Mammary epithelial cell (primary cell): ENCODE results near the gene ZFYVE1.
"Not testable (repeated sequence)": the region's sequence is repeated elsewhere in the genome, so short reads cannot be mapped to it uniquely, and the experiment has no call there.

Experiments used
- CTCF ChIP-seq, 2 donors: IDR thresholded peaks in 1 of 2; conservative IDR thresholded peaks in 1 of 2; 2 replicates each; pipeline ENCODE4 v1.5.1; 2011 to 2012; ENCODE audit warnings: inconsistent platforms in 2 of 2, low read length in 2 of 2, mild to moderate bottlenecking in 2 of 2, control low read depth in 1 of 2, low read depth in 1 of 2; ENCODE audit not compliant: insufficient read depth in 1 of 2; ENCODE audit errors: extremely low read depth in 1 of 2
- EZH2 ChIP-seq: IDR thresholded peaks from 2 replicates; pipeline ENCODE4 v1.6.1; 2012; ENCODE audit warnings: low read length, inconsistent platforms, borderline replicate concordance

DNA sequence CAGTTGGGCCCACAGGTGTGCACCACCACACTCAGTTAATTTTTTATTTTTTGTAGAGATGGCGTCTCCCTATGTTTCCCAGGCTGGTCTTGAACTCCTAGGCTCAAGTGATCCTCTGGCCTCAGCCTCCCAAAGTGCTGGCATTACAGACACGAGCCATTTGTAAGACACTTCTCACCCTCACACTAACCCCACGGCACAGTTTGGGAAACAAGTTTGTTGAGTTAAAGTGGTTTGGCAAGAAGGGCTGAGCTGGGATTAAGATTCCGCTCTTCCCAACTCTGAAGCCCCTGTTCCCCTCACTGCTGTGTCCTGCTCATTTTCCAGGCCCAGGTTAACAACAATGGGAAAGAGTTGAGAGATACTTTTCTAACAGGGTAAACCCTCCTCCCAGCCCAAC, 65.9 kb downstream of the ZFYVE1 start:
- not testable (repeated sequence) for TF ChIP-seq CTCF (conservative IDR thresholded peaks at IDR 0.05 in 1 of 2, IDR thresholded peaks at IDR 0.05 in 1 of 2; ENCODE audit: extremely low read depth in 1 of 2, insufficient read depth in 1 of 2, low read depth in 1 of 2, low read length in 2 of 2); EZH2
